ENCODE measurements around the gene ELAVL2. TPM values are rescaled to one million over a fixed set of nuclear protein-coding genes. Genes with fewer than 3 reads are reported as not detected.

ELAVL2 gene
- total and polyA plus RNA-seq, 9 of the 15 experiments (the other 6 are each of a cell fraction or from before 2014, with no cell fraction given) = not detected

- TF ChIP-seq ZBTB40 (IDR thresholded peaks at IDR 0.05) (no peak), ZBTB40 (CRISPR knock-in tag; IDR thresholded peaks at IDR 0.05) (no peak), NBN (IDR thresholded peaks at IDR 0.05; ENCODE audit: low read depth) (no peak)
These were observed 153.9 kb downstream of the ELAVL2 start (continued) for GRCh38 chr9:23672151-23672550.
